ENCODE results near the gene PRR18. TPM values are rescaled to one million over a fixed set of nuclear protein-coding genes. Genes with fewer than 3 reads are reported as not detected.

The PRR18 gene, protein sequence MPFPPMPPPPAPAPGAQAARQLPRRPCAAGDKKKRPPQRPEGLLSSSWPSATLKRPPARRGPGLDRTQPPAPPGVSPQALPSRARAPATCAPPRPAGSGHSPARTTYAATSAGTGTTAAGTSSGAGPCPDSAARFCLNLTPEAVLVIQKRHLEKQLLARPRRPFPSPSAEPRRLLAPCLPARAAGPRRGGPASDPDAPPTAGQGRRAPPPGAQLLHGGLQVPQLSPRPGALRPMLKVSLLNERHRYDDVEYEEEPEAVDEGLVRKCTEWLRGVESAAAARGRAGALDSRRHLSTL
- not detected in 2 replicates for total RNA-seq (2014; rRNA removed)
- not detected for Bru-seq, nascent RNA
- BruChase-seq, experiment 1, labeled RNA remaining after a 6-hour chase, result percentile 28 among the genes with signal in this experiment
- percentile 26 among the genes with signal in this experiment for BruChase-seq, experiment 2, labeled RNA remaining after a 2-hour chase
- long read RNA-seq, result 0 reads

DNA sequence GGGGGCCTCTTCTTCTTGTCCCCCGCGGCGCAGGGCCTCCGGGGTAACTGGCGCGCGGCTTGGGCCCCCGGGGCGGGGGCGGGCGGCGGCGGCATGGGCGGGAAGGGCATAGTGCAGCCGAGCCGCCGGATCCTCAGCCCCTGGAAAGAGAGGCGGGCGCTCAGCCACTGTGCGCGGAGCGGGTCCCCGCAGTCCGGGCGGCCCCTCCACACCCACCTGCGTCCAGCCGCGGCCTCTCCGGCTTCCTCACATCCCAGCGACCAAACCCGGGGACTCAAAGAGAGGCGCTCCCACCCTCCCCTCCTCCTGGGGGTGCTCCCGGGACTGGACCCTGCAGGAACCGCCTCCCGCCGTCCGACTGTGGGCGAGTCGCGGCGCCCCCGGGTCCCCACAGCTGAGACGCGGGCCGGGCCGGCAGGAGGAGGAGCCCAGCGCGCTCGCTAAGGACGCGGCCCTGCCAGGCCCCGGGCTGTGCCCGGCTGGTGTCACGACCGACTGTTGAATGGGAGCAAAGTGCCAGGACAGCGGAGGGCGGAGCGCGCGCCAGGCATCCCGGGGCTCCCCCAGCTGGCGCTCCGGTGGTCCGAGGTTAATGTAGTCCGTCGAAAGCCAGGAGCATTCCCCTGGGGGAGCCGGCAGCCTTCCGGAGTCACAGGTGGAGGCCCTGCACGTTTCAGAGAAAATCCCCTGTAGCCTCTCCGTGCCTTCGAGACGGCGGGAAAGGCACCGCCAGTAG lies at the start of gene PRR18:
TSS of gene PRR18 (minus strand) at position 360 of the 736 bp plus-strand sequence. CDS start at position 110, 250 bp downstream.
- POLR2A ChIA-PET (ENCODE audit: unreplicated experiment), result no interaction called here
- CTCF ChIA-PET, result no interaction called here
- H3F3A ChIP-seq (ENCODE audit: low read length, unreplicated experiment), result no peaks in the 10 kb centered on the region
- BruUV-seq (replicated peaks), result no TSS peak
- TF ChIP-seq CTCF (conservative IDR thresholded peaks at IDR 0.05; ENCODE audit: low read depth, low read length) (no peak), EZH2 (IDR thresholded peaks at IDR 0.05; ENCODE audit: low read length, unreplicated experiment) (no peak), EZH2phosphoT487 (IDR thresholded peaks at IDR 0.05; ENCODE audit: borderline replicate concordance, low read length) (no peak)
- no peaks in the 10 kb centered on the region for H3K9me2 ChIP-seq (replicated peaks; ENCODE audit: low read length)
- H3K4me3 ChIP-seq (ENCODE audit: low read length), result no peak within 1 kb of the TSS
- H2AFZ ChIP-seq (ENCODE audit: low read length), result no peak within 1 kb of the TSS
- no peaks in the 10 kb centered on the region for H3K9me3 ChIP-seq (ENCODE audit: low read length)
- H3K36me3 ChIP-seq (ENCODE audit: low read depth, low read length), result no peaks in the 10 kb centered on the region
- no peak within 1 kb of the TSS for H3K4me2 ChIP-seq (ENCODE audit: low read length)
- H3K4me1 ChIP-seq (ENCODE audit: insufficient read depth, low read length), result no peaks in the 10 kb centered on the region
- DNase-seq, result no peak
- H3K27ac ChIP-seq (ENCODE audit: low read length), result no peak within 1 kb of the TSS
- no peaks in the 10 kb centered on the region for H4K20me1 ChIP-seq (ENCODE audit: low read length)
- intact Hi-C loops (cut with micrococcal nuclease), result no loop called here
- peaks cover 11% of the 10 kb centered on the region for H3K27me3 ChIP-seq (ENCODE audit: low read length)
- H3K79me2 ChIP-seq (ENCODE audit: low read length), result no peaks in the 10 kb centered on the region
- peak; percentile 22; the same call in 1 of the 2 replicates for ATAC-seq
- no peak within 1 kb of the TSS for H3K9ac ChIP-seq (ENCODE audit: low read length)

GRCh38 chr6:166355552-166355951 lies 47.4 kb upstream of the PRR18 start:
- H3K4me2 ChIP-seq (ENCODE audit: low read length), result no peak overlapping the region
- H2AFZ ChIP-seq (ENCODE audit: low read length), result no peak overlapping the region
- H3F3A ChIP-seq (ENCODE audit: low read length, unreplicated experiment), result no peaks in the 10 kb centered on the region
- TF ChIP-seq EZH2 (IDR thresholded peaks at IDR 0.05; ENCODE audit: low read length, unreplicated experiment) (no peak), EZH2phosphoT487 (IDR thresholded peaks at IDR 0.05; ENCODE audit: borderline replicate concordance, low read length) (no peak), CTCF (conservative IDR thresholded peaks at IDR 0.05; ENCODE audit: low read depth, low read length) (no peak)
- no TSS peak for BruUV-seq (replicated peaks)
- no peak overlapping the region for H3K4me3 ChIP-seq (ENCODE audit: low read length)
- H4K20me1 ChIP-seq (ENCODE audit: low read length), result no peaks in the 10 kb centered on the region
- DNase-seq (no peak), ATAC-seq (no peak)
- H3K9me2 ChIP-seq (replicated peaks; ENCODE audit: low read length), result no peaks in the 10 kb centered on the region
- no peak overlapping the region for H3K9ac ChIP-seq (ENCODE audit: low read length)
- H3K9me3 ChIP-seq (ENCODE audit: low read length), result no peaks in the 10 kb centered on the region
- intact Hi-C loops (cut with micrococcal nuclease), result no loop called here
- H3K79me2 ChIP-seq (ENCODE audit: low read length), result no peaks in the 10 kb centered on the region
- no peaks in the 10 kb centered on the region for H3K27me3 ChIP-seq (ENCODE audit: low read length)
- 0 out of 2 replicates have a peak, but pooled peaks cover 6% of the 10 kb centered on the region for H3K4me1 ChIP-seq (ENCODE audit: insufficient read depth, low read length)
- ChIA-PET CTCF (no interaction called here), POLR2A (ENCODE audit: unreplicated experiment) (no interaction called here)
- H3K36me3 ChIP-seq (ENCODE audit: low read depth, low read length), result no peaks in the 10 kb centered on the region
- no peak overlapping the region for H3K27ac ChIP-seq (ENCODE audit: low read length)

Measured in PC-3 (cell line).